VCaP (cell line): ENCODE results near the gene DNAJB6.

ENCODE experiments used
- H3K27ac ChIP-seq: fragments of 450-650 bp; 2 replicates; pipeline ENCODE4 v1.5.1; 2017
- CTCF ChIP-seq: fragments of 450-650 bp; conservative IDR thresholded peaks from 2 replicates; pipeline ENCODE4 v1.5.1; 2017; ENCODE audit warnings: mild to moderate bottlenecking, moderate library complexity

Gene DNAJB6

DNA sequence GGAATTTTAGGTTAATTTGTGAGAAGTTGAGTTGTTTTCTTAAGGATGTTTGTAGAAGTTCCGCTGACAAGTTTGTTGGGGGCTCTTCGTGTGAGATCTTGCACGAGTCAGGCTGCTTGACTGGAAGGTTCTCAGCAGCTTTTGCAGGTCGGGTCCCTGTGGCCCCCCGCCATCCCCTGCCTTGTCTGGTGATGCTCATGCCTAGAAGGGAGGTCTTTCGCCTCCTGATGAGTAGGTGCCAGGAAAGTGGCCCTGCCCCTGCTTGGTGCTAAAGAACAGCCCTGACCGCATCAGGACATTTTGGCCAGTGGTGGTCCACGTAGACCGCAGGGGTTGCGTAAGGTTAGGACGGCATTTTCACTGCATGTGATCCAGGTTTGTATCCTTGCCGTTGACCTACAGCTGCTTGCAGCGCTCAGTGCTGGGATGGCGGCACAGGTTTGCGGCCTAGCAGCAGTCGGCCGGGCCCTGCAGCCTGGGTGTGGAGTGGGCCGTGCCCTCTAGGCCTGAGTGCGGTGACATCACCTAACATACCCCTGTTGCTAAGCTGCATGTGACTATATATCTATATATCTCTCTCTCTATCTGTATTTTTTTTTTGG is 62.4 kb downstream of the DNAJB6 start:
- peak overlapping the region; percentile 24; the same call in 1 of the 2 replicates for H3K27ac ChIP-seq
- no peak for TF ChIP-seq CTCF

GRCh38 chr7:157400171-157400860 is 63.5 kb downstream of the DNAJB6 start:
- TF ChIP-seq CTCF, result no peak

DNA sequence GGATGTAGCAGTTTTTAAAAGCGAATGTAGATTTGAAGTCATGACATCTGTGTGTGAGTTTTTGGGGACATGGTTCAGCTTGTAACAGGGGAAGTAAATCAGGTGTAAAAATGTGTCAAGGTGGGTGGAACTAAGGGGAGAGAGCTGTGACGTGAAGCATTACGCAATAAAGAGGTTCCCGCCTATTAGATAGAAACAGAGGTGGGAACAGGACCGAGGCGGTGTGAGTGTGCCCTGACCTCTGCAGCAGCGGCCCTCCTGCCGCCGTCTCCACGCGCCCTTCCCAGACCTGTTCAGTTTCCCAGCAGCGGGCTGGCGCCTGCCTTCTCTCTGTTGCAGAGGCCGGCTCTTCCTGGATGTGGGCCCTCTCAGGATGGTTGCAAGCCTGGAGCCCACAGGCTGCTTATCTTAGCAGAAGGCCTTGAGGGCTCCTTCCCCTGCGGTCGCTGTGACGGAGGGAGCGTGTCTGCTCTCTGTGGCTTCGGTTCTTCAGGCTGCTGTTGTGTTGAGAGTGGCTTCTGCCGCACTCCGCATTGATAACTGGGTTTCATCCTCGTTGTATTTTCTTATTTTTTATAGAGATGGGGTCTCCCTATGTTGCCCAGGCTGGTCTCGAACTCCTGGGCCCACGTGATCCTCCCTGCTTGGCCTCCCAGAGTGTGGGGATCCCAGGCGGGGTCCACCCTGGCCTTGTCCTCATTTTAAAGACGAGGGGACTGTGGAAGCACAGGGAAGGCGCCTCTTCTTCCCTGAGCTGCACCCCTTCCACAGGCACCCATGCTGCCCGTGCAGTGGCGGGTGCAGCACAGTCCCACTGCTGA is 65.0 kb downstream of the DNAJB6 start:
- TF ChIP-seq CTCF, result no peak
- H3K27ac ChIP-seq, result no peak overlapping the region

More at GRCh38 chr7:157400171-157400860, 63.5 kb downstream of the DNAJB6 start:
- H3K27ac ChIP-seq, result no peak overlapping the region

- TF ChIP-seq CTCF, result no peak
- no peak overlapping the region for H3K27ac ChIP-seq
Observed at GRCh38 chr7:157402388-157402703, 65.5 kb downstream of the DNAJB6 start.

DNA sequence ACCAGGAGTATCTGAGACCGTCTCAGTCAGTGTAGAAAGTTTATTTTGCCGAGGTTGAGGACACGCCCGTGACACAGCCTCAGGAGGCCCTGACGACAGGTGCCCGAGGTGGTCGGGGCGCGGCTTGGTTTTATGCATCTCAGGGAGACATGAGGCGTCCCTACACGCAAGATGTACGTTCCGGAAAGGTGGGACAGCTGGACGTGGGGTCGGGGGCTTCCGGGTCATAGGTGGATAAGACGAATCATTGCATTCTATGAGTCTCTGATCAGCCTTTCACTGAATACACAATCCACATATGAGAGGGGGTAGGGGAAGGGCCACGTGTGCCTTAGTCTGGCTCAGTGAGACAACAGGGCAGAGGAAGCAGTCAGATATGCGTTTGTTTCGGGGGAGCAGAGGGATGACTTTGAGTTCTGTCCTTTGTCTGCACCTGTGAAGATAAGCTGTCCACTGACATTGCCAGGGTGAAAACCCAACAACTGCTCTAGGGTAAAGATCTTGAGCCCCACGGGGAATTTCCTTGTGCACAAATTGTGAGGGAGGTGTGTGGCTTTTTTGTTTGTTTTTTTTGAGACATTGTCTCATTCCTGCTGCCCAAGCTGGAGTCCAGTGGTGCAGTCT is 66.2 kb downstream of the DNAJB6 start:
- no peak overlapping the region for H3K27ac ChIP-seq
- TF ChIP-seq CTCF, result no peak

DNA sequence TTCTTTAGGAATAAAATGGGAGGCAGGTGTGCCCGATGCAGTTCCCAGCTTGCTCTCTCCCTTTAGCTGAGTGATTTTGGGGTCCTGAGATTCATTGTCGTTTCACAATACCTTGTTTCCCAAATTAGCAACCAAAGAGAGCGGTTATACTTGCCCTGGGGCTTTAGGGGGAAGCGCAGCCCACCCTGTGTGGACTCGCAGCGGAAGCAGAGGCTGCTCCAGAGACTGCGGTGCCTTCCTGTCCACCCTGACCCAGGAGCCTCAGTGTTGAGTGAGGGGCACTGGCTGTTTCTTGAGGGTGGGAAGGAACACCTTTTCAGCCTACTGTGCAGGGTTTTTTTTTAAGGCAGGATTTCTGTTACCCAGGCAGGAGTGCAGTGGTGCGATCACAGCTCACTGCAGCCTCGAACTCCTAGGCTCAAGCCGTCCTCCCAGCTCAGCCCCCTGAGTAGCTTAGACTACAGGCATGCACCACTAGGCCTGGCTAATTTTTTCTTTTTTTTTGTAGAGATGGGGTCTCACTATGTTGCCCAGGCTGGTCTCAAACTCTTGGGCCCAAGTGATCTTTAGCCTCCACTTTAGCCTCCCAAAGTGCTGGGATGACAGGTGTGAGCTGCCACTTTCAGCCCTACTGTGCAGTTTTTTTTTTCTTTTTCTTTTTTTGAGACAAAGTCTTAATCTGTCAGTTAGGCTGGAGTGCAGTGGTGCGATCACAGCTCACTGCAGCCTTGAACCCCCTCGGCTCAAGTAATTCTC is 67.0 kb downstream of the DNAJB6 start:
- H3K27ac ChIP-seq, result no peak overlapping the region
- no peak for TF ChIP-seq CTCF
